SJSA1 (cell line): ENCODE results near the gene CLASP2. TPM values are rescaled to one million over a fixed set of nuclear protein-coding genes. Genes with fewer than 3 reads are reported as not detected.
"Not testable (repeated sequence)": the region's sequence is repeated elsewhere in the genome, so short reads cannot be mapped to it uniquely, and the experiment has no call there.

ENCODE experiments used
- DNase-seq, 2 experiments: peaks; one replicate each; pipeline ENCODE4 v3.0.0-alpha.2; 2015 to 2020; ENCODE audit warnings: low spot score in 2 of 2, low read depth in 1 of 2
- H3K27ac ChIP-seq: fragments of 250-450 bp; sonication (Bioruptor Pico); 2 replicates; pipeline ENCODE4 v1.5.1; 2020; ENCODE audit warnings: mild to moderate bottlenecking, moderate library complexity
- H3K27me3 ChIP-seq: fragments of 250-450 bp; sonication (Bioruptor Pico); replicated peaks from 2 replicates; pipeline ENCODE4 v1.5.1; 2020; ENCODE audit warnings: mild to moderate bottlenecking, moderate library complexity
- H3K36me3 ChIP-seq: fragments of 250-450 bp; sonication (Bioruptor Pico); 2 replicates; pipeline ENCODE4 v1.5.1; 2020; ENCODE audit warnings: mild to moderate bottlenecking
- H3K4me1 ChIP-seq: fragments of 250-450 bp; sonication (Bioruptor Pico); replicated peaks from 2 replicates; pipeline ENCODE4 v1.6.1; 2021; ENCODE audit warnings: mild to moderate bottlenecking
- H3K4me3 ChIP-seq: fragments of 250-450 bp; sonication (Bioruptor Pico); 2 replicates; pipeline ENCODE4 v1.5.1; 2020; ENCODE audit warnings: mild to moderate bottlenecking
- H3K9me3 ChIP-seq: fragments of 250-450 bp; sonication (Bioruptor Pico); replicated peaks from 2 replicates; pipeline ENCODE4 v1.5.1; 2020; ENCODE audit warnings: mild to moderate bottlenecking
- total RNA-seq: library from RNA; depleted of rRNA; stranded (reverse); fragments of >200 nt; shearing (Covaris generic); gene quantifications from 2 replicates; pipeline ENCODE4 v1.2.3, GENCODE V29; 2014; rRNA removed

Gene CLASP2
- total RNA-seq, 1 experiment from 2014 or later: 51.2 TPM

GRCh38 chr3:33474896-33475295, 243.2 kb downstream of the CLASP2 start:
- Histone ChIP-seq H3K27ac (no peak overlapping the region), H3K27me3 (no peaks in the 10 kb centered on the region), H3K4me1 (no peaks in the 10 kb centered on the region), H3K4me3 (no peak overlapping the region), H3K36me3 (no peaks in the 10 kb centered on the region), H3K9me3 (no peaks in the 10 kb centered on the region)
- DNase-seq: no peak

DNA sequence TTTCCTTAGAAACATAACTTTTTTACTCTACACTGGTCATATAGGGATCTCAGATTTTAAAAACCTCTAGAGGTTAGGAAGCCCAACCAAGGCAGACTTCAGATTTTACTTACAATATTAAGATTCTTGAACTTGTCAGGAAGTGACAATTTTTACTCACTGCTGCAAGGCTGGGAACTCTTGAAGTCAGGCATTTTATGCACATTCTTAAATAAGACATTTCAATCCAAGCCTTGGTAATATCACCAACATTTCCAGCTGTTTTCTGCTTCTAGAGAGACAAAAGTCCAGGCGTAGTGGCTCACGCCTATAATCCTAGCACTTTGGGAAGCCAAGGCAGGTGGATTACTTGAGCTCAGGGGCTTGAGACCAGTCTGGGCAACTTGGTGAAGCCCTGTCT, 244.2 kb downstream of the CLASP2 start:
- no peak for DNase-seq
- H3K27ac ChIP-seq: no peak overlapping the region

DNA sequence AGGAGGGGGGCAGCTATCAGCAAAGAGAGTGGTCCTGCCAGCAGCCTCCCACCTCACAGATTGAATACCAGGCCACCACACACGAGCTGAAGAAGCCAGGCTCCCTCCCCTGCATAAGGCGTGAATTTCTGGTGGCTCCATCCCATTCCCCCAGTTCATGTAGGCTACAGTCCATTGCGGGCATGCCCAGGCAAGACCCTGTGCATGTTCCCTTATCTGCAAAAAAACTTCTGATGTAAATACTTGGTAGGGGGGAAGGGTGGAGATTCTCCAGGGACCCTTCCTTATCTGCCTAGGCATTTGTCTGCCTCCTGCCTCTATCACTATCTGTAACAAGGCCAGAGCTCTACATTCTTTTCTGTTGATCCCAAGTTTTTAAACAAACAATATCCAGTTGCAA, 250.3 kb downstream of the CLASP2 start:
- H3K9me3 ChIP-seq: no peaks in the 10 kb centered on the region
- DNase-seq: no peak
- H3K36me3 ChIP-seq: no peaks in the 10 kb centered on the region
- H3K27ac ChIP-seq: no peak overlapping the region
- no peaks in the 10 kb centered on the region for H3K4me1 ChIP-seq
- H3K27me3 ChIP-seq: no peaks in the 10 kb centered on the region
- H3K4me3 ChIP-seq: no peak overlapping the region

More for the DNA sequence above, 244.2 kb downstream of the CLASP2 start:
- Histone ChIP-seq H3K4me3 (no peak overlapping the region), H3K36me3 (no peaks in the 10 kb centered on the region), H3K9me3 (no peaks in the 10 kb centered on the region), H3K4me1 (no peaks in the 10 kb centered on the region), H3K27me3 (no peaks in the 10 kb centered on the region)

GRCh38 chr3:33461097-33461496, 257.0 kb downstream of the CLASP2 start:
- no peaks in the 10 kb centered on the region for H3K27me3 ChIP-seq
- H3K4me3 ChIP-seq: no peak overlapping the region
- no peak overlapping the region for H3K27ac ChIP-seq
- no peaks in the 10 kb centered on the region for H3K36me3 ChIP-seq
- H3K9me3 ChIP-seq: no peaks in the 10 kb centered on the region
- no peaks in the 10 kb centered on the region for H3K4me1 ChIP-seq
- DNase-seq: no peak

DNA sequence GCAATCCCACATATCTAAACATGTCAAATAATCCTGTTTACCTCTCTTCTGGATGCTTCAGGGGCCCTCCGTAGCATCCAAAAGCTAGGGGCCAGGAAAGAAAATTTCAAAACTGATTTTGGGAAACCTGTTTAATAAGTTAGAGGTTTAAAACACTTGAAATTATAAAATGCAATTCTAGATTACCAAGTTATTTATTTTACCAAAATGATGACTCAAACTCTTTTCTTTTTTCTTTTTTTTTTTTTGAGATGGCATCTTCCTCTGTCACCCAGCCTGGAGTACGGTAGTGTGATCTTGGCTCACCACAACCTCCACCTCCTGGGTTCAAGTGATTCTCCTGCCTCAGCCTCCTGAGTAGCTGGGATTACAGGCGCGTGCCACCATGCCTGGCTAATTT, 258.5 kb downstream of the CLASP2 start:
- DNase-seq, H3K4me3 ChIP-seq, H3K9me3 ChIP-seq: not testable (repeated sequence)

DNA sequence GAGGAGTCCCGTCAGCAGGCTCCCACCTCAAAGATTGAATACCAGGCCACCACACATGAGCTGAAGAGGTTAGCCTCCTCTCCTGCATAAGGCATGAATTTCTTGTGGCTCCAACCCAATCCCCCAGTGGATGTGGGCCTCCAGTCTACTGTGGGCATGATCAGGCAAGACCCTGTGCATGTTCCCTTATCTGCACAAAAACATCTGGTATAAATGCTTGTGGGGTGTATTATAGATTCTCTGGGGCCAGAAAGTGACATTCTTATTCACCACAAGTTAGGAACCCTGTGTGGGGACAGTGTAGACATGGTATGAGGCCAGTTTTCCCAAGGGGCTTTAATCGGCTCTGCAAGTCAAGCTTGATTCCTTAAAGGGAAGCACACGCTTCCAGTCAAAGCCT, 259.6 kb downstream of the CLASP2 start:
- Histone ChIP-seq H3K9me3 (no peaks in the 10 kb centered on the region), H3K4me3 (no peak overlapping the region), H3K36me3 (no peaks in the 10 kb centered on the region), H3K27ac (no peak overlapping the region), H3K4me1 (no peaks in the 10 kb centered on the region), H3K27me3 (no peaks in the 10 kb centered on the region)
- no peak for DNase-seq

More for the DNA sequence above, 258.5 kb downstream of the CLASP2 start:
- H3K27ac ChIP-seq, H3K27me3 ChIP-seq, H3K4me1 ChIP-seq, H3K36me3 ChIP-seq: not testable (repeated sequence)

DNA sequence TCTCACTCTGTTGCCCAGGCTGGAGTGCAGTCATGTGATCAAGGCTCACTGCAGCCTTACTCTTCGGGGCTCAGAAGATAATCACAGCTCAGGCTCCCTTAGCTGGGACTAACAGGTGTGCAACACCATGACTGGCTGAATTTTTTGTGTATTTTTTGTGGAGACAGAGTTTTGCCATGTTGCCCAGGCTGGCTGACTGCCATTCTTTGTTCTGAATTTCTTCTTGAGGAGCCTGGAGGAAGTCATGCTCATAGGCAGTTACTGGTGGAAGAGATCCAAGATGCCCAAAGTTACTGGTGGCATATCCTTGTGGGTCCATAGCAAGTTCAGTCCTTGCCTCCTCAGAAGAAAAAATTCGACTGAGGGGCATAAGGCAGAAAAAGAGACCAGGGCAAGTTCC, 261.3 kb downstream of the CLASP2 start:
- Histone ChIP-seq H3K9me3 (no peaks in the 10 kb centered on the region), H3K36me3 (no peaks in the 10 kb centered on the region), H3K4me1 (no peaks in the 10 kb centered on the region), H3K4me3 (no peak overlapping the region), H3K27ac (no peak overlapping the region), H3K27me3 (no peaks in the 10 kb centered on the region)
- no peak for DNase-seq

DNA sequence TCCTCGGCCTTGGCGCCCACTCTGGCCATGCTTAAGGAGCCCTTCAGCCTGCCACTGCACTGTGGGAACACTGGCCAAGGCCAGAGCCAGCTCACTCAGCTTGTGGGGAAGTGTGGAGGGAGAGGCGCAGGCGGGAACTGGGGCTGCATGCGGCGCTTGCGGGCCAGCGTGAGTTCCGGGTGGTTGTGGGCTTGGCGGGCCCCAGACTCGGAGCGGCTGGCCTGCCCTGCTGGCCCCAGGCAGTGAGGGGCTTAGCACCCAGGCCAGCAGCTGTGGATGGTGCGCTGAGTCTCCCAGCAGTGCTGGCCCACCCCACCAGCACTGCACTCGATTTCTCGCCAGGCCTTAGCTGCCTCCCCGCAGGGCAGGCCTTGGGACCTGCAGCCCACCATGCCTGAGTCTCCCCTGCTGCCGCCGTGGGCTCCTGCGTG, 264.7 kb downstream of the CLASP2 start:
- Histone ChIP-seq H3K4me3 (no peak overlapping the region), H3K27ac (no peak overlapping the region), H3K9me3 (no peaks in the 10 kb centered on the region), H3K27me3 (no peaks in the 10 kb centered on the region), H3K36me3 (no peaks in the 10 kb centered on the region), H3K4me1 (no peaks in the 10 kb centered on the region)
- DNase-seq: no peak

- H3K27ac ChIP-seq, H3K27me3 ChIP-seq, H3K4me1 ChIP-seq, DNase-seq, H3K36me3 ChIP-seq, H3K9me3 ChIP-seq, H3K4me3 ChIP-seq: not testable (repeated sequence)
Observed at GRCh38 chr3:33451994-33452393, 266.1 kb downstream of the CLASP2 start.

GRCh38 chr3:33447958-33448357, 270.1 kb downstream of the CLASP2 start:
- Histone ChIP-seq H3K4me1 (no peaks in the 10 kb centered on the region), H3K4me3 (no peak overlapping the region), H3K27me3 (no peaks in the 10 kb centered on the region), H3K36me3 (no peaks in the 10 kb centered on the region), H3K9me3 (no peaks in the 10 kb centered on the region), H3K27ac (no peak overlapping the region)
- no peak for DNase-seq

DNA sequence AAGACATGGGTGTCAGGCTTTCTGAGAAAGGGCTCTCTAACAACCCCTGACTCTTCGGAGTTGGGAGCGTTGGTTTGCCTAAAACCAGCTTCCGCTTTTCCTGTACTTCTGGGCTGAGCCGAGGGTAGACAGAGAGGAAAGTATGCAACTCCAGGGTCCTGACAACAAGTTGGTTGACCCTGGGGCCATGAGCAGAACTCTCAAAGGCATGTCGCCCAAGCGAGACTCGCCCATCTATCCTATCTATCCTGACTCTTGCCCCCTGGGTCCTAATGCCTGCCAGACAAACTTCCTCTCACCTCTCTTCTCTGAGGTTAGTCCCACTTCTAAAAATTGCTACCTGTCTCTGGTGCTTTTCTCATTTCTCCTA, 270.8 kb downstream of the CLASP2 start:
- not testable (repeated sequence) for H3K4me1 ChIP-seq, H3K4me3 ChIP-seq, H3K27me3 ChIP-seq, H3K27ac ChIP-seq, DNase-seq, H3K36me3 ChIP-seq, H3K9me3 ChIP-seq

Other genes starting within 250 kb of the CLASP2 start
- gene PDCD6IP, start 80.4 kb upstream of the CLASP2 start, total RNA-seq: 58.1 and 157 TPM in 2 replicates